Stimulated activated memory B cell treated with anti-CD40 and anti-IgM and Interleukin-4, amounts not matched to agents 10 μg/mL and 1 μg/mL and 100 μg/mL, for 72 hours (primary cell): ENCODE data around the gene EIF2S3.

Experiments
- ATAC-seq: fragments of 150-1000 bp; cut with Tn5 transposase; 2 replicates; pipeline ENCODE4 v1.10.0; 2021
- H3K27ac Mint-ChIP-seq: one replicate; pipeline ENCODE4 v1.8.0; 2022; ENCODE audit warnings: mild to moderate bottlenecking, mixed read lengths
- H3K27me3 Mint-ChIP-seq: one replicate; pipeline ENCODE4 v1.8.0; 2022; ENCODE audit warnings: mixed read lengths
- H3K36me3 Mint-ChIP-seq: one replicate; pipeline ENCODE4 v1.8.0; 2022; ENCODE audit warnings: mixed read lengths
- H3K4me1 Mint-ChIP-seq: one replicate; pipeline ENCODE4 v1.8.0; 2022; ENCODE audit warnings: mixed read lengths
- H3K4me3 Mint-ChIP-seq: one replicate; pipeline ENCODE4 v1.8.0; 2022; ENCODE audit warnings: mild to moderate bottlenecking, moderate library complexity, mixed read lengths
- H3K9me3 Mint-ChIP-seq: one replicate; pipeline ENCODE4 v1.8.0; 2022; ENCODE audit warnings: mixed read lengths

EIF2S3 gene

GRCh38 chrX:24054182-24055042 is at the start of gene EIF2S3:
EIF2S3 (plus strand) TSS chrX:24054956; CDS start chrX:24054969, 13 bp downstream.
- no peaks in the 10 kb centered on the region for H3K36me3 Mint-ChIP-seq
- no peak within 1 kb of the TSS for H3K4me3 Mint-ChIP-seq
- no peaks in the 10 kb centered on the region for H3K27me3 Mint-ChIP-seq
- H3K4me1 Mint-ChIP-seq, result peaks cover 4% of the 10 kb centered on the region
- no peaks in the 10 kb centered on the region for H3K9me3 Mint-ChIP-seq
- peak; percentile 94 for ATAC-seq
- H3K27ac Mint-ChIP-seq, result no peak within 1 kb of the TSS

GRCh38 chrX:24005028-24005427 is 49.7 kb upstream of the EIF2S3 start:
- H3K27ac Mint-ChIP-seq, result peak overlapping the region; percentile 46
- peaks cover 7% of the 10 kb centered on the region for H3K36me3 Mint-ChIP-seq
- H3K27me3 Mint-ChIP-seq, result no peaks in the 10 kb centered on the region
- no peak for ATAC-seq
- peaks cover 16% of the 10 kb centered on the region for H3K4me1 Mint-ChIP-seq
- H3K9me3 Mint-ChIP-seq, result peaks cover 2% of the 10 kb centered on the region
- H3K4me3 Mint-ChIP-seq, result no peak overlapping the region

GRCh38 chrX:24005867-24006266 is 48.9 kb upstream of the EIF2S3 start:
- no peak for ATAC-seq
- Mint-ChIP-seq H3K27me3 (no peaks in the 10 kb centered on the region), H3K36me3 (peaks cover 11% of the 10 kb centered on the region), H3K9me3 (peaks cover 3% of the 10 kb centered on the region), H3K4me3 (no peak overlapping the region), H3K27ac (no peak overlapping the region), H3K4me1 (peaks cover 20% of the 10 kb centered on the region)

DNA sequence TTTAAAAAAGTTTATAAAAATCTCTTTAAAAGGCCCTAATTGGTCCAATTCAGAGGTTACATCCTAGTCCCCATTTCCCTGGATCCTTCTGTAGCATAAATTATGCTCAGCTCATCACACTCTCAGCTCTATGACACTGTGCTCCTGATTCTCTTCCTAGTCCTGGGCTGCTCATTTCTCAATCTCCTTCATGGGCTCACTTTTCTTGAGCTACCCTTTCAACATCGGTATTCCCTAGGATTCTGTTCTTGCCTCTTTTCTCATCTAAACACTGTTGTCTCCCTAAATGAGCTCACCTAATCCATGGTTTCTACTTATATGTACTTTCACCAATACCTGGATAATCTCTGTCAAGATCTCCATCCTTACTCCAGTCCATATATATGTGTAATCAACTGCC is 42.5 kb upstream of the EIF2S3 start:
- Mint-ChIP-seq H3K36me3 (peaks cover 17% of the 10 kb centered on the region), H3K4me1 (peaks cover 21% of the 10 kb centered on the region), H3K27me3 (no peaks in the 10 kb centered on the region), H3K9me3 (peaks cover 3% of the 10 kb centered on the region), H3K4me3 (no peak overlapping the region), H3K27ac (no peak overlapping the region)
- no peak for ATAC-seq

DNA sequence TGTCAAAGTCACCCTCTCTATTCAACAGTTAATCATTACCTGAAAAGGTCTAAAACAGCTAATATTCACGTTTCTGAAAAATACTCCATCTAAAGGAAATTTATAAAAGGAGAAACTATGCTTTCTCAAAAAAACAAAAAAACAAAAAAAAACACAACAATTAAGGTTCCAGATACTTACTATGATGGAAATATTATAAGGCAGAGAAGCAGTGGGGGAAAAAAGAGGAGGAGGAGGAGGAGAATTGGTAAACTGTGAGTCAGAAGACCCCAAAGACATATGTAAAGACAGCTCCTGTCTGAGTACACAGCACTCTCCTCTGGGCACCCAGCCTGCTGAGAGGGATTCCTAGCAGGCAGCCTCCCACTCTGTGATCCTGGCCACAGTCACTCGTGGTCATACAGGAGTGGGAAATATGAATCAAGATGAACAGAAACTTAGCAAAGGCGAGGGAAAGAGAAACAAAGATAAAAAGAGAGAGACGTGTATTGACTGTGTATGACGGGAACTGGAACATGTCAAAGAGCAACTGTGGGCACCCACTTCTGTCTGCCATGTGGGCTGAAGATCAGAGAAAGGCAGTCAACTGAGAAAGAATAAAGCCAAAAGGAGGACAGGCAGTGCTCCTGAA is 40.3 kb upstream of the EIF2S3 start:
- Mint-ChIP-seq H3K36me3 (peaks cover 13% of the 10 kb centered on the region), H3K27ac (peak overlapping the region; percentile 80), H3K27me3 (no peaks in the 10 kb centered on the region), H3K4me3 (peak overlapping the region; percentile 76), H3K4me1 (peaks cover 22% of the 10 kb centered on the region), H3K9me3 (peaks cover 3% of the 10 kb centered on the region)
- peak; percentile 74 for ATAC-seq

DNA sequence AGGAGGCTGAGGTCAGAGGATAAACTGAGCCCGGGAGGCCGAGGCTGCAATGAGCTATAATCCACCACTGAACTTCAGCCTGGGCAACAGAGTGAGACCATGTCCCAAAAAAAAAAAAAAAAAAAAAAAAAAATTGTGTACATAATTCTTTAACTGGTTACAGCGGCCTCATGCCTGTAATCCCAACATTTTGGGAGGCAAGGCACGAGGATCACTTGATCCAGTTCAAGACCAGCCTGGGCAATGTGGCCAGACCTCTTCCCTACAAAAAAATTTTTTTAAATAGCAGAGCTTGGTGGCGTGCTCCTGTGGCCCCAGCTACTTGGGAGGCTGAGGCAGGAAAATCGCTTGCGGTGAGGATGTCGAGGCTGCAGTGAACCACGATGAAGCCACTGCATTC is 37.1 kb upstream of the EIF2S3 start:
- H3K9me3 Mint-ChIP-seq, result no peaks in the 10 kb centered on the region
- no peaks in the 10 kb centered on the region for H3K36me3 Mint-ChIP-seq
- ATAC-seq, result no peak
- H3K4me1 Mint-ChIP-seq, result peaks cover 30% of the 10 kb centered on the region
- no peak overlapping the region for H3K27ac Mint-ChIP-seq
- H3K4me3 Mint-ChIP-seq, result no peak overlapping the region
- no peaks in the 10 kb centered on the region for H3K27me3 Mint-ChIP-seq

GRCh38 chrX:24018809-24019208 is 35.9 kb upstream of the EIF2S3 start:
- no peaks in the 10 kb centered on the region for H3K36me3 Mint-ChIP-seq
- H3K27ac Mint-ChIP-seq, result no peak overlapping the region
- ATAC-seq, result no peak
- H3K4me3 Mint-ChIP-seq, result no peak overlapping the region
- H3K4me1 Mint-ChIP-seq, result peaks cover 30% of the 10 kb centered on the region
- no peaks in the 10 kb centered on the region for H3K27me3 Mint-ChIP-seq
- no peaks in the 10 kb centered on the region for H3K9me3 Mint-ChIP-seq

GRCh38 chrX:24019448-24019847 is 35.3 kb upstream of the EIF2S3 start:
- Mint-ChIP-seq H3K4me1 (peaks cover 25% of the 10 kb centered on the region), H3K4me3 (no peak overlapping the region), H3K27ac (no peak overlapping the region), H3K36me3 (no peaks in the 10 kb centered on the region), H3K9me3 (no peaks in the 10 kb centered on the region), H3K27me3 (no peaks in the 10 kb centered on the region)
- ATAC-seq, result no peak

DNA sequence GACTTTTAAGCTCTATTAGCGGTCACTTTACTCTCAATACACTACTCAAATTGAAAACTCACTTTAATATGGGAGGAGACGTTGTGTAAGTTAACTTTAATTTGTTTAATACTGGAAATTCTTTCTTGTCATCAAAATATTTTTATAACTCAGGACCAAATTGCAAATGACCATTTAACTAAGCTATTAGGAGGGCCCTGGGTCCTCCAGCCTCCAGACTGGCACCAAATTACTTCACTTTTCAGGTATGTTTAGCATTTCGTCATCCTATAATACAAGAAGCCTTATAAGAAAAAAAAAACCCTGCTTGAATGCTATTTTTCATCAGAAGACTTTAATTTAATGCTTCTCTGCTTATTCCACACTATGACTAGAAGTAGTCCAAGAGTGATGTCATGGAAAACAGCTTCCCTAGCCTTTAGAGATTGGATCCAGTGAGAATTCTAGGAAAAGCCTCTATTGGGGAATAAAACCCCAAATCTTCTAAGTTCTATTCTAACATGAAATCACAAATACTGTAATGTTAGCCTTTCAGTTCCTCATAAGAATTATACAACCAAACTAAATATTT is 34.4 kb upstream of the EIF2S3 start:
- Mint-ChIP-seq H3K27ac (no peak overlapping the region), H3K9me3 (no peaks in the 10 kb centered on the region), H3K4me1 (peaks cover 21% of the 10 kb centered on the region), H3K4me3 (no peak overlapping the region), H3K27me3 (no peaks in the 10 kb centered on the region), H3K36me3 (no peaks in the 10 kb centered on the region)
- no peak for ATAC-seq

GRCh38 chrX:24023544-24023943 is 31.2 kb upstream of the EIF2S3 start:
- Mint-ChIP-seq H3K27me3 (no peaks in the 10 kb centered on the region), H3K27ac (peak overlapping the region; percentile 78), H3K4me3 (peak overlapping the region; percentile 78), H3K9me3 (no peaks in the 10 kb centered on the region), H3K36me3 (no peaks in the 10 kb centered on the region), H3K4me1 (peaks cover 21% of the 10 kb centered on the region)
- ATAC-seq, result no peak

- no peaks in the 10 kb centered on the region for H3K9me3 Mint-ChIP-seq
- no peaks in the 10 kb centered on the region for H3K27me3 Mint-ChIP-seq
- peak overlapping the region; percentile 78 for H3K27ac Mint-ChIP-seq
- peak overlapping the region; percentile 83 for H3K4me3 Mint-ChIP-seq
- H3K36me3 Mint-ChIP-seq, result no peaks in the 10 kb centered on the region
- ATAC-seq, result no peak
- peaks cover 21% of the 10 kb centered on the region for H3K4me1 Mint-ChIP-seq
Observed at GRCh38 chrX:24023972-24024669, 30.6 kb upstream of the EIF2S3 start.

DNA sequence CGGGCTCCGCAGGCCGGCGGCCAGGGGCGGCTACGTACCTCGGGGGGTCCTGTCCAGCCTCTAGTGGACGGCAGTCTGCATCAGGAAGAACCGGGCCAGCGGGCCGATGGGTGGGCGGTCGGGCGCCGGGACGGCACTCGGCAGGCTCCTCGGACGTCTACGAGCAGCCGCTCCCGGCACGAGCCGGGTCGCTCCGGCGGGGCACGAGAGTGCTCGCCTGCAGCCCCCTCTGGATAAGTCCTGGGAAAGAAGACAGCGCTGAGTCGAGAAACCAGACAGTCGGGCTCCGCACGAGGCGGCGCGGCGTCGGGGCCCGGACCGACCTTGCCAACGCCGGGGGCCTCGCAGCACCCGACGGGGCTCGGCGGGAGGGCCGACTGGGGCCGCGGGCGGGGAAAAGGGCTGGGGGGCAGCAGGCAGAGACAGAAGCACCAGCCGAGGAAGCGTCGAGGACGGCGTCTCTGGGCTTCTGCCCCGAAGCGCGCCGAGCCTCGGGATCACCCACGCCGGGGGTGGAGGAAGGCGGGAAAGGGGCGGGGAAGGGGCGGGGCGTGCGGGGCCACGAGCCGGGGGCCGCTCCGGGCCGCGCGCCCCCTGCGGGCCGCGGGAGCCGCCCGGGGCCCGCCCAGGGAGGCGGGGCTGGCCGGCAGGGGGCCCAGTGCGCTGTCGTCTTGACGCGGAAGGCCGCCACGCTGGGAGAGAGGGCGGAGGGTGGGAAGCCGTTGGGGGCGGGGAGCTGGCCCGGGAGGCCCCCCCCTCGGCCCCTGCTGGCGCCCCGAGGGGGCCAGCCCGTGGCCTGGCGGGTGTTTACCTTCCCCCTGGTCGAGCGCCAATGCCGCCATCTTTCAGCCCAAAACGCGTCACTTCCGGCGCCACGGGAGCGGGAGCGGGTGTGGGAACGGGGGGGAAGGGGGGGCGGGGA is 29.7 kb upstream of the EIF2S3 start:
- Mint-ChIP-seq H3K9me3 (no peaks in the 10 kb centered on the region), H3K36me3 (no peaks in the 10 kb centered on the region), H3K4me1 (peaks cover 14% of the 10 kb centered on the region), H3K4me3 (peak overlapping the region; percentile 83), H3K27me3 (no peaks in the 10 kb centered on the region), H3K27ac (peak overlapping the region; percentile 79)
- peak; percentile 99 for ATAC-seq

DNA sequence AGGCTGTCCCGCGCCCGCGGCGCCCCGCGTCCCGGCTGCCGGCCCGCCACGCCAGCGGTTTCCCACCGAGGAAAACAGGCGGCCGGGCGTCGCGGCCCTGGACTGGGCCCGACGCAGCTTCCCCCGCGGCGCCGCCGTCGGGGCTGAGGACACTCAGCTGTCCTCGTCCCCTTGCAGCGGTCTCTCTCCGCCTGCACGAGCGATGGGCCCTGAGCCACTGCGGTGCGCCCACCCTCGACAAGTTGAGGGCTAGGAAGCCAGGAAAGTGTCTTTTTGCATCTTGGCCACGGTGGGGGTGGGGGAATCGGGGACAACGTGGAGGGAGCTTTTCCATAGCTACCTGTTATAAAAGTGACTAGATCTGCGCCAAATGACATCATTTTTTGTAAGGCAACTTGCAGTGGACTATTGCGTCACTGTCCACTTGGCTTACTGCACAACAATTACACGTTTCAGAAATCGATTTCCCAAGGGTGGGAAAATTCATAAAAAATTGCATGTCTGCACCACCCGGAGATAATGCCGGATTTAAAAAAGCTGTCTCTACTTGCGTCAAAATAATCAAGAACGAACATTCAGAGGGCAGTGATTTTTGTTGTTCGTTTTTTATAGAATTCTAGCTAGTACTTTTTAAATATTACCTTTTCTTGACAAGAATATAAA is 28.9 kb upstream of the EIF2S3 start:
- H3K36me3 Mint-ChIP-seq, result no peaks in the 10 kb centered on the region
- peak overlapping the region; percentile 77 for H3K4me3 Mint-ChIP-seq
- H3K27ac Mint-ChIP-seq, result peak overlapping the region; percentile 79
- peak; percentile 47 for ATAC-seq
- H3K27me3 Mint-ChIP-seq, result no peaks in the 10 kb centered on the region
- no peaks in the 10 kb centered on the region for H3K9me3 Mint-ChIP-seq
- peaks cover 9% of the 10 kb centered on the region for H3K4me1 Mint-ChIP-seq

DNA sequence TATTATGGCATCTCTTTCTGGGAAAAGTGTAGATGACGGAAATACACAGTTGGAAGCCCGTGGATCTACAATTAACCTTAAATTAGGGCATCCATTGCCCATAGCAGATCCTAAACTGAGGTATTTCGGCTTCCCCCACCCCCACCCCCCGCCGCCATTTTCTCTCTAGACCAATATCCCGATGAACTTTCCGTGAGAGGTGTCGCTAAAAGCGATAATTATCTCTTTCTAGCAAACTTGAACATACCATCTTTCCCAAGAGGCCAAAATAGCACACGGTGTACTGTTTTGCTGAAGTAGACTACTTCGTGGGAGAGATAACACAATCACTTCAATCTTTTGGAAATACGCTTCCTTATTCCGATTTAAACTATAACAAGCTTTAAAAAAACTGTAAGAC is 28.3 kb upstream of the EIF2S3 start:
- H3K27ac Mint-ChIP-seq, result peak overlapping the region; percentile 79
- peaks cover 4% of the 10 kb centered on the region for H3K4me1 Mint-ChIP-seq
- H3K4me3 Mint-ChIP-seq, result peak overlapping the region; percentile 77
- H3K36me3 Mint-ChIP-seq, result no peaks in the 10 kb centered on the region
- H3K27me3 Mint-ChIP-seq, result no peaks in the 10 kb centered on the region
- H3K9me3 Mint-ChIP-seq, result no peaks in the 10 kb centered on the region
- ATAC-seq, result no peak
